Smooth muscle cell (in vitro differentiated cells): Measurements from ENCODE around the gene SNRPE. TPM values are rescaled to one million over a fixed set of nuclear protein-coding genes. Genes with fewer than 3 reads are reported as not detected.

Experiments used
- DNase-seq: peaks from one replicate; lab custom pipeline; 2025; ENCODE audit not compliant: unreplicated experiment; lab: John Stamatoyannopoulos, UW
- H2AFZ ChIP-seq: fragments of 200-600 bp; sonication (generic); 2 replicates; pipeline ENCODE4 v1.6.0; 2016; ENCODE audit warnings: antibody characterized with exemption, low read depth, mild to moderate bottlenecking
- H3F3A ChIP-seq: fragments of 200-600 bp; sonication (generic); 2 replicates; pipeline ENCODE4 v1.6.0; 2017; ENCODE audit warnings: antibody characterized with exemption, low read depth
- H3K27ac ChIP-seq: fragments of 200-600 bp; sonication (generic); 2 replicates; pipeline ENCODE4 v1.5.1; 2016; ENCODE audit warnings: low read depth, mild to moderate bottlenecking
- H3K27me3 ChIP-seq: fragments of 200-600 bp; sonication (generic); 2 replicates; pipeline ENCODE4 v1.6.1; 2016; ENCODE audit warnings: low read depth, mild to moderate bottlenecking
- H3K36me3 ChIP-seq: fragments of 200-600 bp; sonication (generic); 2 replicates; pipeline ENCODE4 v1.5.1; 2016; ENCODE audit warnings: low read depth
- H3K4me1 ChIP-seq: fragments of 200-600 bp; sonication (generic); 2 replicates; pipeline ENCODE4 v1.5.1; 2016; ENCODE audit warnings: low read depth
- H3K4me2 ChIP-seq: fragments of 200-600 bp; sonication (generic); 2 replicates; pipeline ENCODE4 v1.6.0; 2016; ENCODE audit warnings: mild to moderate bottlenecking
- H3K4me3 ChIP-seq: fragments of 200-600 bp; sonication (generic); 2 replicates; pipeline ENCODE4 v1.5.1; 2016; ENCODE audit warnings: mild to moderate bottlenecking
- H3K79me2 ChIP-seq: fragments of 200-600 bp; sonication (generic); 2 replicates; pipeline ENCODE4 v1.6.0; 2016; ENCODE audit warnings: low read depth, mild to moderate bottlenecking
- H3K9ac ChIP-seq: fragments of 200-600 bp; sonication (generic); 2 replicates; pipeline ENCODE4 v1.6.0; 2016; ENCODE audit warnings: low read depth
- H3K9me3 ChIP-seq: fragments of 200-600 bp; sonication (generic); replicated peaks from 2 replicates; pipeline ENCODE4 v1.5.1; 2016; ENCODE audit warnings: low read depth
- H4K20me1 ChIP-seq: fragments of 200-600 bp; sonication (generic); 2 replicates; pipeline ENCODE4 v1.6.0; 2016; ENCODE audit warnings: low read depth
- WGBS: methylation state at CpG from one replicate; pipeline ENCODE4 v1.1.7; 2016; ENCODE audit warnings: low lambda C conversion rate; 5-methylcytosine and 5-hydroxymethylcytosine counted together
- polyA plus RNA-seq: library from polyadenylated mRNA; unstranded; fragments of >200 nt; fragmentation: Nextera tagmentation; extraction: Ambion mirVana; gene quantifications from 2 replicates; pipeline ENCODE4 v1.2.1, GENCODE V29; 2016
- total RNA-seq: library from RNA; depleted of rRNA; stranded (reverse); fragments of >200 nt; gene quantifications from 2 replicates; pipeline ENCODE4 v1.2.3, GENCODE V29; 2014
- TF ChIP-seq, protein P1 (sequence below): fragments of 200-600 bp; sonication (generic); IDR thresholded peaks from 2 replicates; pipeline ENCODE4 v1.5.1; 2017; ENCODE audit warnings: borderline replicate concordance, mild to moderate bottlenecking, antibody characterized with exemption; ENCODE audit not compliant: insufficient read depth, poor library complexity, severe bottlenecking

SNRPE gene
- total and polyA plus RNA-seq, 2 experiments from 2014 or later, result 96.5 to 293 TPM

DNA sequence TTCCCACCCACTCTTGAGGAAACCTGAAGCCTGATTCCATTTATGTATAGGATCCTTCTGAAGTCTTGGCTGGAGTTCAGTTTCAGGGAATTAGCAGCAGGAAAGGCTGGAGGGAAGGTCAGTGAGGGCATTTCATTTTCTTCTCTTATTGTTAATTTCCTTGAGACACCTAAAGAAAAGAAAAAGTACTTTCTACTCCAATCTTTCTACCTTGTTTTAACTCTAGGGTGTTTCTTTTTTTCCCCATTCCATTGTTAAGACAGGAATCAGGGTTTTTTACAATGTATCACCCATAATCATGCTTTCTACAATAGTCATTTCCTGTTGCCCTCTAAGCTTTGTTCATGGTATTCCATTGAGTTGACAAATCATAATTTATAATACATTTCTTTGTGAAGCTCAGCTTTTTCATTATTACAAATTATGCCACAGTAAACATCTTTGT is 27.4 kb downstream of the SNRPE start:
- TF ChIP-seq, protein P1, sequence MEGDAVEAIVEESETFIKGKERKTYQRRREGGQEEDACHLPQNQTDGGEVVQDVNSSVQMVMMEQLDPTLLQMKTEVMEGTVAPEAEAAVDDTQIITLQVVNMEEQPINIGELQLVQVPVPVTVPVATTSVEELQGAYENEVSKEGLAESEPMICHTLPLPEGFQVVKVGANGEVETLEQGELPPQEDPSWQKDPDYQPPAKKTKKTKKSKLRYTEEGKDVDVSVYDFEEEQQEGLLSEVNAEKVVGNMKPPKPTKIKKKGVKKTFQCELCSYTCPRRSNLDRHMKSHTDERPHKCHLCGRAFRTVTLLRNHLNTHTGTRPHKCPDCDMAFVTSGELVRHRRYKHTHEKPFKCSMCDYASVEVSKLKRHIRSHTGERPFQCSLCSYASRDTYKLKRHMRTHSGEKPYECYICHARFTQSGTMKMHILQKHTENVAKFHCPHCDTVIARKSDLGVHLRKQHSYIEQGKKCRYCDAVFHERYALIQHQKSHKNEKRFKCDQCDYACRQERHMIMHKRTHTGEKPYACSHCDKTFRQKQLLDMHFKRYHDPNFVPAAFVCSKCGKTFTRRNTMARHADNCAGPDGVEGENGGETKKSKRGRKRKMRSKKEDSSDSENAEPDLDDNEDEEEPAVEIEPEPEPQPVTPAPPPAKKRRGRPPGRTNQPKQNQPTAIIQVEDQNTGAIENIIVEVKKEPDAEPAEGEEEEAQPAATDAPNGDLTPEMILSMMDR, result no peak
- Histone ChIP-seq H3K4me3 (no peak overlapping the region), H2AFZ (no peak overlapping the region), H3K9ac (no peak overlapping the region), H3K9me3 (no peaks in the 10 kb centered on the region), H3K4me2 (peak overlapping the region; percentile 24), H3F3A (no peaks in the 10 kb centered on the region), H4K20me1 (no peaks in the 10 kb centered on the region), H3K36me3 (no peaks in the 10 kb centered on the region), H3K27ac (peak overlapping the region; percentile 48), H3K27me3 (no peaks in the 10 kb centered on the region), H3K79me2 (no peaks in the 10 kb centered on the region), H3K4me1 (no peaks in the 10 kb centered on the region)
- DNase-seq, result no peak

DNA sequence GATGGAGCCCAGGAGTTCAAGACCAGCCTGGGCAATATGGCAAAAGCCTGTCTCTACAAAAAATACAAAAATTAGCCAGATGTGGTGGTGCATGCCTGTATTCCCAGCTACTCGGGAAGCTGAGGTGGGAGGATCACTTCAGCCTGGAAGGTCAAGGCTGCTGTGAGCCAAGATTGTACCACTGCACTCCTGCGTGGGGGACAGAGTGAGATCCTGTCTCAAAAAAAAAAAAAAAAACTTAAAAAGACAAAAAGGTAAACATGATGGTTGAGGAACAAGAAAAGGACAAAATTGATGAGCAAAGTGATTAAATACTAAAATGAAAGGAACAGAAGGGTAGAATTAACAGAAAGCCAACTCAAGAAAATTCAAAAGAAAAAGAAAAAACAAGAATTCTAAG is 30.6 kb downstream of the SNRPE start:
- Histone ChIP-seq H3K27ac (no peak overlapping the region), H3K36me3 (no peaks in the 10 kb centered on the region), H3K9me3 (peaks cover 8% of the 10 kb centered on the region), H4K20me1 (no peaks in the 10 kb centered on the region), H3K9ac (no peak overlapping the region), H3K4me1 (no peaks in the 10 kb centered on the region), H3K27me3 (no peaks in the 10 kb centered on the region), H3K4me2 (no peak overlapping the region), H3F3A (no peaks in the 10 kb centered on the region), H2AFZ (no peak overlapping the region), H3K4me3 (no peak overlapping the region), H3K79me2 (no peaks in the 10 kb centered on the region)
- DNase-seq, result no peak
- WGBS, result 90% methylated on average over 2 of the region's 2 CpGs
- TF ChIP-seq, protein P1, result no peak

DNA sequence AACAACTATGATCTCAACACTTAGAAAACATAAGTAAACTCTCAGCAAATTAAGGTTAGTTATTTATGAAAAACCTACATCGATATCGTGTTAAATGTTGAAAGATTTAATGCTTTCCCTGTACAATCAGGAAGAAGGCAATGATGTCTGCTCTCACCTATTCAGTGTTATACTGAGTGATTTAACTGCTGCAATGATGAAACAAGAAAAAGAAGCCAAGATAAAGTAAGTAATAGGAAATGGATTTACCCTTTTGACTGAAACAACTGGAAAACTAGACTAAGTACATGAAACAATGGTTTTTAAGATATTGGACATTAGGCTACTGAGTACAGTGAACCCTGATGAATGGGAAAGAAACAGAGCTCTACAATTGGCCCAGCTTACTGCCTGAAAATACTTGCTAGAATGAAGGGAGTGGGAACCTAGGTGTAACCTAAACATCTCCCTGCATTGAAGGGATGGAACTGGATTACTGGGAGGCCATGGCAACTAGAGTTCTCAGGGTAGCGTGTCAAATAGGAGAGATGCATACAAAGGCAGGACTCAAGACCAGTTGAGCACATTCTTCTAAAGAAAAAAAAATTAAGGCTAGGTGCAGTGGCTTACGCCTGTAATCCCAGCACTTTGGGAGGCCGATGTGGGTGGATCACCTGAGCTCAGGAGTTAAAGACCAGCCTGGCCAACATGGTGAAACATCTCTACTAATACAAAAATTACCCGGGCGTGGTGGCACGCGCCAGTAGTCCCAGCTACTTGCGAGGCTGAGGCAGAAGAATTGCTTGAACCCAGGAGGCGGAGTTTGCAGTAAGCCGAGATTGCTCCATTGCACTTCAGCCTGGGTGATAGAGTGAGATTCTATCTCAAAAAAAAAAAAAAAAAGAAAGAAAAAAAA is 37.3 kb downstream of the SNRPE start:
- Histone ChIP-seq H3K4me2 (no peak overlapping the region), H2AFZ (no peak overlapping the region), H3K27ac (no peak overlapping the region), H3K27me3 (no peaks in the 10 kb centered on the region), H3K9ac (no peak overlapping the region), H3K4me3 (no peak overlapping the region), H3K79me2 (no peaks in the 10 kb centered on the region), H4K20me1 (no peaks in the 10 kb centered on the region), H3K9me3 (peaks cover 8% of the 10 kb centered on the region), H3K36me3 (no peaks in the 10 kb centered on the region), H3F3A (no peaks in the 10 kb centered on the region), H3K4me1 (no peaks in the 10 kb centered on the region)
- WGBS, result 97% methylated on average over 12 of the region's 12 CpGs
- DNase-seq, result no peak
- TF ChIP-seq, protein P1, result no peak

DNA sequence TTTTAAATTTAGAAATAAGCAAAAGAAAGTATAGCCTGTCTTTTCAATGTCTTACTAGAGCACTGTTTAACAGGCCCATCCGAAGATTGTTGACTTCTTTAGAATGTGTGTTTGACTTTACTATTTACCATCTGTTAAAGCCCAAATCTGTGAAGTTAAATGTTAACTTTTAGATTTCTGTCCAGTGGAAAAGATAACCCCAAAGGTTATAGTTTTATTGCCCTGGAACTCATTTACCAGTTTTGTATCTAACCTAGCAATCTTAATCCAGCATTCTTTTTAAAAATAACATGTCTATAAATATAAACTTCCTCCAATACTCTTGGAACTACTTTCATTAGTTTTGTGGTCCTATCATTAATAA is 37.9 kb downstream of the SNRPE start:
- H3K79me2 ChIP-seq, result no peaks in the 10 kb centered on the region
- no peak overlapping the region for H3K27ac ChIP-seq
- no peaks in the 10 kb centered on the region for H3K27me3 ChIP-seq
- no peak overlapping the region for H3K4me2 ChIP-seq
- no peaks in the 10 kb centered on the region for H3F3A ChIP-seq
- H3K4me3 ChIP-seq, result no peak overlapping the region
- H3K4me1 ChIP-seq, result no peaks in the 10 kb centered on the region
- TF ChIP-seq, protein P1, result no peak
- H2AFZ ChIP-seq, result no peak overlapping the region
- no peaks in the 10 kb centered on the region for H3K36me3 ChIP-seq
- H4K20me1 ChIP-seq, result no peaks in the 10 kb centered on the region
- no peak for DNase-seq
- H3K9ac ChIP-seq, result no peak overlapping the region
- peaks cover 8% of the 10 kb centered on the region for H3K9me3 ChIP-seq
- 92% methylated on average over 1 of the region's 1 CpG for WGBS
